ENCODE results near the gene KDM1A. TPM values are rescaled to one million over a fixed set of nuclear protein-coding genes. Genes with fewer than 3 reads are reported as not detected.

Gene KDM1A
- total RNA-seq, 1 donor, result 108 TPM

DNA sequence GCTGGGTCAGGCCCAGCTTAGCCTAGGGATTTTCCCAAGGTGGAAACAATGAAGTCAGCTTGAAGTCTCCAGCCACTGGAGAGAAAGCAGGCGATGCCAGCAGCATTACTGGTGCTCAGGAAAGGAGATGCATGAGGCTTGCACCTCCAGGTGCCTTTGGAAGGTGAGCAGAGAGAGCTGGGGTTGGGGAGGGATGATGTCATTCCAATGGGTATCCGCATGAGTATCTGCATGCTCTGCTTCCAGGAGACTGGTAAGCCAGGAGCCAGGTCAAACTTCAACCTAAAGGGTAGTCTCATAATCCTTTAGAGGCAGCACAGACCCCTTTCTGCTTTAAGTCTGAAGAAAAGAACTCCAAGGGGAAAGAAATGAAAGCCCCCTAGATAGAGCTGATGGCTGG, 68.8 kb downstream of the KDM1A start:
- TF ChIP-seq, protein P1, sequence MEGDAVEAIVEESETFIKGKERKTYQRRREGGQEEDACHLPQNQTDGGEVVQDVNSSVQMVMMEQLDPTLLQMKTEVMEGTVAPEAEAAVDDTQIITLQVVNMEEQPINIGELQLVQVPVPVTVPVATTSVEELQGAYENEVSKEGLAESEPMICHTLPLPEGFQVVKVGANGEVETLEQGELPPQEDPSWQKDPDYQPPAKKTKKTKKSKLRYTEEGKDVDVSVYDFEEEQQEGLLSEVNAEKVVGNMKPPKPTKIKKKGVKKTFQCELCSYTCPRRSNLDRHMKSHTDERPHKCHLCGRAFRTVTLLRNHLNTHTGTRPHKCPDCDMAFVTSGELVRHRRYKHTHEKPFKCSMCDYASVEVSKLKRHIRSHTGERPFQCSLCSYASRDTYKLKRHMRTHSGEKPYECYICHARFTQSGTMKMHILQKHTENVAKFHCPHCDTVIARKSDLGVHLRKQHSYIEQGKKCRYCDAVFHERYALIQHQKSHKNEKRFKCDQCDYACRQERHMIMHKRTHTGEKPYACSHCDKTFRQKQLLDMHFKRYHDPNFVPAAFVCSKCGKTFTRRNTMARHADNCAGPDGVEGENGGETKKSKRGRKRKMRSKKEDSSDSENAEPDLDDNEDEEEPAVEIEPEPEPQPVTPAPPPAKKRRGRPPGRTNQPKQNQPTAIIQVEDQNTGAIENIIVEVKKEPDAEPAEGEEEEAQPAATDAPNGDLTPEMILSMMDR (IDR thresholded peaks at IDR 0.05; ENCODE audit: insufficient read depth, low read depth, low read length), result no peak
- H3K4me3 ChIP-seq (ENCODE audit: low read depth, low read length), result no peak overlapping the region
- no peak for DNase-seq (ENCODE audit: low read depth)

DNA sequence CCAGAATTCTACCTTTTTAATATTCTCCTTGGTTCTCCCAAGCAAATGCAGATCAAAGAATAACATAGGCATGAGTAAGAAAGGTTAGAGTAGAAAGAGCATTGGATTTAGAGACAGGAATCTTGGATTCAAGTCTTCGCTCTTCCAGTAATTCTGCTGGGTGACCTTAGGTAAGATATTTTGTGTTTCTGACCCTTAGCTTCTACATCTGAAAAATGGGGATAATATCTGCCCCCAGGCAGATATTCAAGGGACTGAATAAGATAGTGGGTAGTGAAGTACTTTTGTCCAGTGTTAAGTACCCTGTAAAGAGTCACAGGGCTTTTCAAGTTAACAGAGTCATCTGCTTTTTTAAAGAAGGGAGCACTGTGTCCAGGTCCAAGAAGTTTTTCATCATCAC, 70.8 kb downstream of the KDM1A start:
- TF ChIP-seq, protein P1 (IDR thresholded peaks at IDR 0.05; ENCODE audit: insufficient read depth, low read depth, low read length), result no peak
- H3K4me3 ChIP-seq (ENCODE audit: low read depth, low read length), result no peak overlapping the region

DNA sequence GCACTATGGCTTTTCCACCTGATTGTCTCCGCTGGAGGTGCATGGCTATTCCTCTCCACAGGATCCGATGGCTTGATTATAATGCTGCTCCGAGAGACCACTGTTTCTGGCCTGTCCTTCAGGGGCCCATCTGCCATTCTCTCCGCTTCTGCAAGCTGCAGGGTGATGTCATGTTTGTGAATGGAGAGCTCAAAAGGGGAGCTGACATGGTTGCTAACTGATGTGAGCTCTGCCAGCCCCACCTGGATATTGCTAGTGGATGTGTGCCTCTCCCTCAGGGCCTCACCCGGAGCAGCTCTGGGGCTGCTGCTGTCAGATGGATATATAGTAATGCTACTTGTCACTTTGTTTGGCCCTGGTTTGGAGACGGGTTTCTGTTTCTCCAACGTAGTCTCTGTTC, 72.3 kb downstream of the KDM1A start:
- DNase-seq (ENCODE audit: low read depth), result no peak
- TF ChIP-seq, protein P1 (IDR thresholded peaks at IDR 0.05; ENCODE audit: insufficient read depth, low read depth, low read length), result no peak
- H3K4me3 ChIP-seq (ENCODE audit: low read depth, low read length), result no peak overlapping the region

More for the DNA sequence above, 70.8 kb downstream of the KDM1A start:
- no peak for DNase-seq (ENCODE audit: low read depth)

DNA sequence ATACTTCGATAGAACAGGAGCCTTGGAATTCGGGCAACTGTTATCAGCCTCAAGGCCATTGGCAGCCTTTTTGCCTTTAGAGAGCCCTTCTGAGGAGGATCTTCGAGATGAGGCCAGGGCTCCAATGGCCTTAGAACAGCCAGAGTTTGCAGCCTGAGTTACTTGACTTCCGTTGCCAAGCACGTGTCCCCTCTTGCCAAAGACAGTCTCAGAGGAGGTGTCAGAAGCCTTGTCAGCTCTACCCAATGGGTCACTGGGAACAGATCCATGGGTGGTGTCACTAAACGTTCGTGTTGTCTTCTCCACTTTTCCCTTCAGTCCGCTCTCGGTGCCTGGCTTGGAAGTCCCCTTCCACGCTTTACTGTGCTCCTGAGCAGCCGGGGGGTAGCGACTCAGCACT, 73.2 kb downstream of the KDM1A start:
- no peak for DNase-seq (ENCODE audit: low read depth)
- TF ChIP-seq, protein P1 (IDR thresholded peaks at IDR 0.05; ENCODE audit: insufficient read depth, low read depth, low read length), result no peak

DNA sequence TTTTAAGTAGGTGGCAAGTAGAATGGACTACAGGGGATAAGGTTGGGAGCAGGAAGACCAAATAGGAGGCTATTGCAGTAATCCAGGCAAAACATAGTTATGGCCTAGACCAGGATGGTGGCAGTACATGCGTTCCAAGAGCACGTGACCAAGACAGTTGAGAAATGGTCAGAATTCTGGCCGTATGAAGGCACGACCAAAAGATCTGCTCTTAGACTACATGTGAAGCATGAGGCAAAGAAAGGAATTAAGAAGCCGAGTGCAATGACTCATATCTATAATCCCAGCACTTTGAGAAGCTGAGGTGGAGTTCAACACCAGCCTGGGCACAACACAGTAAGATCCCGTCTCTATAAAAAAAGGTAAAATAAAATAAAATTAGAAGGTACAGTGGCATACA, 78.0 kb downstream of the KDM1A start:
- peak; percentile 58 for DNase-seq (ENCODE audit: low read depth)
- TF ChIP-seq, protein P1 (IDR thresholded peaks at IDR 0.05; ENCODE audit: insufficient read depth, low read depth, low read length), result no peak
- no peak overlapping the region for H3K4me3 ChIP-seq (ENCODE audit: low read depth, low read length)

More for the DNA sequence above, 73.2 kb downstream of the KDM1A start:
- no peak overlapping the region for H3K4me3 ChIP-seq (ENCODE audit: low read depth, low read length)

DNA sequence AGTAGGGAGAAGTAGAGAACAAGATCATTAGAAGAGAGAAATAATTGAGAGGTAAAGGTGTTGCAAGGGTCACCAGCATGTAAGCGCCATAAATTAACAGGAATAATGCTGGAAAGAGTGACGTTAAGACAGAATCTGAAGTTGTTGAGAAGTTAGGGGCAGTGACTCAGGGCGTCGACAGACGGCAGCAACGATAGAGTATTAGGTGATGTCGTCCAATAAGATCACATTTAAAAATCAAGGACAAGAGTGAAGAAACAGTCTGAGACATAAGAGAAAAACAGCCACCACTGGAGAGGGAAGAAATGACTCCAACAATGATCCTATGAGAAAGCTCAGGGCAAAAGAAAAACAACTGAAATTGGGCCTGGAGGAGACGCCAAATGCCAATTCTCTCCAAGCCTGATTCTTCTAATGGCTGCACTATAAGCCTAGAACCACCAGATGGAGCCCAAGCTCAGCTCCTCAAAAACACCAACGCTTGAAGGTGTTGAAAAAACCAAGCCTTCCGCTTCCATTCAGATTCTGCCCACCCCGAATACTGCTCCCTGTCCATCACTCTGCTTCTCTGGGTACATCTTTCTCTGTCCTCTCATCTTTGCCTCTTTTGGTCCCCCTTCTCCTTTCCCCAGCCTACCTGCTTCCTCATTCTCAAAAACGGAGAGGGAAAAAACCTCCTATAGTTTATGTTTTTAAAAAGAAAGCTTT, 79.3 kb downstream of the KDM1A start:
- H3K4me3 ChIP-seq (ENCODE audit: low read depth, low read length), result peak overlapping the region; percentile 19
- DNase-seq (ENCODE audit: low read depth), result peak; percentile 85
- TF ChIP-seq, protein P1 (IDR thresholded peaks at IDR 0.05; ENCODE audit: insufficient read depth, low read depth, low read length), result peak; percentile 94

DNA sequence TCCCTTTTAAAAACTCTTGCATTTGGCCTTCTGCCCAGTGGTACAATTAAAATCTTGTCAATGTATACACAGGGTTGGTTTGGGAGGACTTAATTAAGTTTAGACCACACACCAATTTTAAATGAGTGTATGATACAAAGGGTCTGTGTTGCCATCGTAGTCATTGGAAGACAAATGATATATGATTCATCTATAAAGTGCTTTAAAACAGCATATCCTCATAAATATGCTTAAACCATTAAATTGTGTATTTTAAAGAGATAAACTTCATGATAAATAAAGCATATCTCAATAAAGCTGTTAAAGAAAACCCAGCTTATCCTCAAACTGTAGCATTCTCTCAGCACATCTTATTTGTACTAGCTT, 79.9 kb downstream of the KDM1A start:
- TF ChIP-seq, protein P1 (IDR thresholded peaks at IDR 0.05; ENCODE audit: insufficient read depth, low read depth, low read length), result no peak
- DNase-seq (ENCODE audit: low read depth), result peak; percentile 57
- H3K4me3 ChIP-seq (ENCODE audit: low read depth, low read length), result peak overlapping the region; percentile 19
